NCI-H187 treated with DMSO at 0.1 percent for 48 hours (cell line): ENCODE data around the gene ALK.

ENCODE experiments used
- DNase-seq: peaks from one replicate; lab custom pipeline; 2025; lab: John Stamatoyannopoulos, UW

Gene ALK

GRCh38 chr2:29363111-29363510, 558.3 kb downstream of the ALK start:
- no peak for DNase-seq

GRCh38 chr2:29361231-29361630, 560.2 kb downstream of the ALK start:
- no peak for DNase-seq

- DNase-seq, result no peak
These were observed 561.2 kb downstream of the ALK start for GRCh38 chr2:29360016-29360784.

GRCh38 chr2:29353403-29353991, 567.9 kb downstream of the ALK start:
- no peak for DNase-seq

GRCh38 chr2:29351916-29352591, 569.3 kb downstream of the ALK start:
- no peak for DNase-seq

GRCh38 chr2:29351248-29351647, 570.1 kb downstream of the ALK start:
- no peak for DNase-seq

GRCh38 chr2:29349316-29350030, 571.9 kb downstream of the ALK start:
- no peak for DNase-seq

- no peak for DNase-seq
These were observed 573.5 kb downstream of the ALK start for GRCh38 chr2:29347774-29348461.

- no peak for DNase-seq
These were observed 576.1 kb downstream of the ALK start for GRCh38 chr2:29345236-29345635.

GRCh38 chr2:29343830-29344229, 577.6 kb downstream of the ALK start:
- DNase-seq, result no peak

- no peak for DNase-seq
These were observed 584.8 kb downstream of the ALK start for GRCh38 chr2:29336341-29337241.

GRCh38 chr2:29335396-29335795, 586.0 kb downstream of the ALK start:
- no peak for DNase-seq

GRCh38 chr2:29334706-29335105, 586.7 kb downstream of the ALK start:
- DNase-seq, result no peak

GRCh38 chr2:29332540-29332939, 588.8 kb downstream of the ALK start:
- DNase-seq, result no peak

- DNase-seq, result no peak
These were observed 591.5 kb downstream of the ALK start for GRCh38 chr2:29329899-29330298.

GRCh38 chr2:29326926-29327325, 594.5 kb downstream of the ALK start:
- no peak for DNase-seq

GRCh38 chr2:29325544-29325943, 595.8 kb downstream of the ALK start:
- DNase-seq, result no peak

- no peak for DNase-seq
These were observed 597.4 kb downstream of the ALK start for GRCh38 chr2:29323961-29324360.

- DNase-seq, result no peak
These were observed 598.1 kb downstream of the ALK start for GRCh38 chr2:29323301-29323700.

GRCh38 chr2:29322011-29322410, 599.4 kb downstream of the ALK start:
- no peak for DNase-seq
